GM13977 (cell line): ENCODE measurements around the gene CREM.

Experiments used
- DNase-seq: peaks from one replicate; pipeline ENCODE4 v3.0.0; 2012; ENCODE audit warnings: low spot score
- CTCF ChIP-seq: IDR thresholded peaks from 2 replicates; pipeline ENCODE4 v1.5.1; 2012; ENCODE audit warnings: mild to moderate bottlenecking, control low read depth; ENCODE audit not compliant: insufficient read depth; ENCODE audit errors: extremely low read depth, missing control alignments
- in situ Hi-C: fragments of 300-500 bp; cut with MboI; formaldehyde crosslinking; loops from one replicate; pipeline ENCODE4 v1.12.0; 2022; ENCODE audit warnings: low sequenced_read_pairs, low pct_unique_long_range_greater_than_20kb, mixed read lengths, inconsistent platforms; ENCODE audit not compliant: unreplicated experiment

The CREM gene

GRCh38 chr10:35112571-35112970 lies 14.1 kb upstream of the CREM start:
- in situ Hi-C loops, result loop anchor here (25.0 kb wide), 1 partner anchor 500 kb away; the partner anchor contains the start of gene GJD4
- DNase-seq, result no peak
- TF ChIP-seq CTCF, result no peak

DNA sequence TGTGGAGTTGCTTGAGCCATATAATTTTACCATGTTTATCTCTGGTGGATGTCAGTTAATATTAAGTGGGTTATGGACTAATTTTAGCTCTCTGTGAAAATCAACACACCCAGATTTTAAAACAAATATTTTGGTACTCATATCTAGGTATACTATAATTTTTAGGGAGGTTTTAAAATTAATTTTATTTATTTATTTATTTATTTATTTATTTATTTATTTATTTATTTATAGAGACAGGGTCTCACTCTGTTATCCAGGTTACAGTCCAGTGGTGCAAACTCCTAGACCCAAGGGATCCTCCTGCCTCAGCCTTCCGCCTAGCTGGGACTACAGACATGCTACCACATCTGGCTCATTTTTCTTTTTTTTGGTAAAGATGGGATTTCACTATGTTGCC lies 7.3 kb upstream of the CREM start:
- no peak for DNase-seq
- in situ Hi-C loops, result loop anchor here (25.0 kb wide), 1 partner anchor 493 kb away; the partner anchor contains the start of gene GJD4
- TF ChIP-seq CTCF, result no peak

DNA sequence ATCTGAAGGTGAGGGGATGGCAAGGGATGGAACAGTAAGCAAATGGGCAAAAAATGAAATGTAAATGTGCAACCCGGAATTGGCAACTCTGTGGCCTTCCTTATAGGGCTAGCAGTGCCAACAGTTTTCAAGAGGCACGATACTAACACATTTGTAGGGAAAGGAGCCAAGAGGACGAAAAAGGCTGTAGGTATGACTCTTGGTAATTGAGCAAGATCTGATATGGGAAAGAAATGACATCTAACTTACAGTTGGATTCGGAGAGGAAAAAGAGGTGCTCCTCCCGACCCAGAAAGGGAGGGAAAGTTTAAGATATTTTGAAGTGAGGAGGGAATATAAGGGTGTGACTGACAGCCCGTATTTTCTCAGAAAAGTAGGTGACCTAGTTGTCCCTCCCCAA lies 2.1 kb upstream of the CREM start:
- no peak for DNase-seq
- no peak for TF ChIP-seq CTCF
- in situ Hi-C loops, result loop anchor here (5.0 to 25.0 kb wide), 2 partner anchors 93 to 488 kb away; partner anchors contain the start of gene GJD4

DNA sequence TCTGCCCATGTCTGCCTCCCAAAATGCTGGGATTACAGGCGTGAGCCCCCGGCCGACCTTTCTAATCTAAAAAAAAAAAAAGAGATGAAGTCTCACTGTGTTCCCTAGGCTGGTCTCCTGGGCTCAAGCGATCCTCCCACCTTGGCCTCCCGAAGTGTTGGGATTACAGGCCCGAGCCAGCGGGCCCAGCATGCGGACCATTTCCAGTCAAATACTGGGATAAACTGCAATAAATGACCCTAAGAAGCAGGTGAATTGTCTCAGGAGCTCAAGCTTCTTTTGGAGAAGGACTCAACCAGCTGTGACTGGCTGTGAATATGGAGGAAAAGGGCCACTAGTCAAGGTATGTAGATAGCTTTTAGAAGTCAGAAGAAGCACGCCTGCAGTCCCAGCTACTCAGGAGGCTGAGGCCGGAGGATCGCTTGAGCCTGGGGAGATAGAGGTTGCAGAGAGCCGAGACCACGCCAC lies 550 bp upstream of the CREM start:
- no peak for TF ChIP-seq CTCF
- in situ Hi-C loops, result no loop called here
- no peak for DNase-seq

DNA sequence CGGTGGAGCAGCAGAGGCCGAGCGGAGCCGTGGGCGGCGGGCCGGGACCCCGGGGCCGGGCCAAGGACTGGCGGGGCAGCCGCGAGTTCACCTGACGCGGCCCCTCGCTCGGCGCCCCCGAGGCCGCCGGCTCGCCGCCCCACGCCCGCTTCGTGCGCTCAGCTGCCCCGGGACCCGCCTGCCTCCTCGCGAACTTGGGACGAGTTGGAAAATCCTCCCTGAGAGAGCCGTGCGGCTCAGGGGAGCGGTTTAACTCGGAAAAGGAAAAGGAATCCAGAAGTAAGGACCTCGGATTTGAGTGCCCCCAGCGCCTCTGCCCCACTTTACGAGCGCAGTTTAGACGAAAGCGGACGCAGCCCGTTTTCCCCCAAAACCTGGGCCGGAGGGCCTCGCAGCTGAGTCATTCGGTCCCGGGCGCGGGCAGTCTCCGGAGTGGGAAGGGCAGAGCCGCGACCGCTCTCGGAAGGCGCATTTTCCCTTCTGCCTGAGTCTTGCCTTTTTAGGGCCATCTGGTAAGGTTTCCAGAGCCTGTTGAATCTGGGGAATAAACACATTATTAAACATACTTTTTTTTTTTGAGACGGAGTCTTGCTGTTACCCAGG lies 744 bp downstream of the CREM start:
- DNase-seq, result peak; percentile 28
- in situ Hi-C loops, result no loop called here
- no peak for TF ChIP-seq CTCF

DNA sequence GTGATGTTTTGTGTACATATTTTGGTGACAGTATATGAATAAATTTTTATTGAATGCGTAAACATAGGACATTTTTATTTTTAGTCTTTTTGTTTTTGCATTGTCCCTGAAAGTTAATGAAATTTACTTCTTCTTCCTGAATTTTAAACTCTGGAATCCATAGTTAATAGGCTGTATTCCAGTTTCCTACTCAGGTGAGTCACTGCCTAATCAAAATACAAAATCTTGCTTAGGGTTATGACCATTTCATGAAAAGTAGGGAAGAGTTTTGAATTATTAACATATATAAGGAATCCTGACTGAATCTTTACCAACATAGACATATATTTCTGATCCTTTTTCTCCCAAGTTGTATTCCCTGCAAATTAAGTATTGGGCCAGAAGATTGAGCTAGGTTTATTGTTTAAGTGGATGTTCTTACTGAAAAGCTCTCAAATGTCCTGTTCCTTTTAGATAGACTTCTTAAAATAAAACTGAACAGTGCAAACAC lies 2.6 kb downstream of the CREM start:
- DNase-seq, result no peak
- in situ Hi-C loops, result no loop called here
- no peak for TF ChIP-seq CTCF
